HepG2 (cell line): Measurements from ENCODE around the gene ZNF442. TPM values are rescaled to one million over a fixed set of nuclear protein-coding genes. Genes with fewer than 3 reads are reported as not detected.
A peak's percentile ranks its signal among the peaks of the same experiment; 100 is the strongest.

Source experiments
- ASH2L ChIP-seq: fragments of 300-600, 200-600 bp; sonication (generic); IDR thresholded peaks from 2 replicates; pipeline ENCODE4 v1.7.0; 2017; ENCODE audit warnings: low read depth, mild to moderate bottlenecking, moderate library complexity, mixed read lengths, low read length; ENCODE audit not compliant: insufficient read length
- CHCHD3 ChIP-seq: sonication (generic); formaldehyde crosslinking; IDR thresholded peaks from 2 replicates; pipeline ENCODE4 v1.8.0; 2022; ENCODE audit warnings: mild to moderate bottlenecking, missing genetic modification reagents, moderate library complexity
- CREB1 ChIP-seq, 2 experiments: fragments of 450-650 bp in 1 of 2; IDR thresholded peaks; 2 replicates each; pipeline ENCODE4 v1.6.1; 2016 to 2017; ENCODE audit warnings: control low read depth in 1 of 2, mild to moderate bottlenecking in 1 of 2, missing compliant biosample characterization in 1 of 2, missing genetic modification characterization in 1 of 2
- HOXD1 ChIP-seq: sonication (generic); formaldehyde crosslinking; IDR thresholded peaks from 2 replicates; pipeline ENCODE4 v1.5.0; 2020; ENCODE audit warnings: missing genetic modification reagents
- KDM4B ChIP-seq: sonication (generic); formaldehyde crosslinking; IDR thresholded peaks from 2 replicates; pipeline ENCODE4 v1.4.0; 2020; ENCODE audit warnings: missing genetic modification reagents
- KMT2A ChIP-seq: sonication (generic); formaldehyde crosslinking; IDR thresholded peaks from 2 replicates; pipeline ENCODE4 v1.4.0; 2020; ENCODE audit warnings: missing genetic modification reagents
- MAX ChIP-seq: IDR thresholded peaks from 2 replicates; pipeline ENCODE4 v1.6.1; 2012; ENCODE audit warnings: inconsistent platforms
- MEIS1 ChIP-seq: sonication (generic); formaldehyde crosslinking; IDR thresholded peaks from 2 replicates; pipeline ENCODE4 v1.9.0; 2021; ENCODE audit warnings: mild to moderate bottlenecking, missing genetic modification reagents, moderate library complexity, borderline replicate concordance
- NFKB2 ChIP-seq: sonication (generic); formaldehyde crosslinking; IDR thresholded peaks from 2 replicates; pipeline ENCODE4 v1.4.0; 2020; ENCODE audit warnings: missing genetic modification reagents, borderline replicate concordance
- POLR2A ChIP-seq, 2 experiments: IDR thresholded peaks; 2 replicates each; pipeline ENCODE4 v1.6.1; 2011; ENCODE audit warnings: low read depth in 2 of 2, low read length in 2 of 2, mild to moderate bottlenecking in 1 of 2, moderate library complexity in 1 of 2; ENCODE audit not compliant: insufficient read depth in 1 of 2
- PPARG ChIP-seq: conservative IDR thresholded peaks from 2 replicates; pipeline ENCODE4 v1.6.1; 2016; ENCODE audit warnings: missing biosample characterization, missing genetic modification reagents
- RXRA ChIP-seq: sonication (generic); formaldehyde crosslinking; IDR thresholded peaks from 2 replicates; pipeline ENCODE4 v1.5.1; 2020; ENCODE audit warnings: missing genetic modification reagents
- SKI ChIP-seq: fragments of 450-650 bp; IDR thresholded peaks from one replicate; pipeline ENCODE4 v1.6.1; 2018; ENCODE audit warnings: mild to moderate bottlenecking; ENCODE audit not compliant: partially characterized antibody
- TCF7 ChIP-seq: sonication (generic); IDR thresholded peaks from 2 replicates; pipeline ENCODE4 v1.6.1; 2016; ENCODE audit warnings: antibody characterized with exemption, low read depth
- ZBED4 ChIP-seq: sonication (generic); formaldehyde crosslinking; IDR thresholded peaks from 2 replicates; pipeline ENCODE4 v1.4.0; 2020; ENCODE audit warnings: missing genetic modification reagents, borderline replicate concordance
- ZNF160 ChIP-seq: sonication (generic); formaldehyde crosslinking; IDR thresholded peaks from 2 replicates; pipeline ENCODE4 v1.8.0; 2022; ENCODE audit warnings: mild to moderate bottlenecking, inconsistent platforms, missing genetic modification reagents
- ZNF331 ChIP-seq: sonication (generic); formaldehyde crosslinking; IDR thresholded peaks from 2 replicates; pipeline ENCODE4 v1.4.0; 2020; ENCODE audit warnings: missing genetic modification reagents
- ZNF441 ChIP-seq: sonication (generic); formaldehyde crosslinking; IDR thresholded peaks from 2 replicates; pipeline ENCODE4 v1.7.0; 2021; ENCODE audit warnings: missing genetic modification reagents, borderline replicate concordance
- ZNF501 ChIP-seq: sonication (generic); formaldehyde crosslinking; IDR thresholded peaks from 2 replicates; pipeline ENCODE4 v1.5.1; 2020; ENCODE audit warnings: mild to moderate bottlenecking, moderate library complexity, missing genetic modification reagents
- ZNF713 ChIP-seq: sonication (generic); formaldehyde crosslinking; IDR thresholded peaks from 2 replicates; pipeline ENCODE4 v1.4.0; 2020; ENCODE audit warnings: mild to moderate bottlenecking, missing genetic modification reagents
- ZNF747 ChIP-seq: sonication (generic); formaldehyde crosslinking; IDR thresholded peaks from 2 replicates; pipeline ENCODE4 v1.8.1; 2023; ENCODE audit warnings: missing genetic modification reagents, mild to moderate bottlenecking, borderline replicate concordance
- ZNF768 ChIP-seq: sonication (generic); formaldehyde crosslinking; IDR thresholded peaks from 2 replicates; pipeline ENCODE4 v1.4.0; 2020; ENCODE audit warnings: missing genetic modification reagents
- ZNF773 ChIP-seq: sonication (generic); formaldehyde crosslinking; IDR thresholded peaks from 2 replicates; pipeline ENCODE4 v1.4.0; 2020; ENCODE audit warnings: missing genetic modification reagents, borderline replicate concordance
- ZNF800 ChIP-seq: sonication (generic); formaldehyde crosslinking; IDR thresholded peaks from 2 replicates; pipeline ENCODE4 v1.4.0; 2020; ENCODE audit warnings: missing genetic modification reagents
- polyA plus RNA-seq, 8 experiments: library from polyadenylated mRNA; depleted of rRNA in 3 of 8; stranded (reverse) in 7 of 8; unstranded in 1 of 8; fragments of >200 nt; fragmentation: Illumina TruSeq in 4 of 8; extraction: Trizol in 4 of 8; gene quantifications; 2 replicates each; pipeline versions ENCODE4 v1.2.1 to v1.2.3, GENCODE V29; 2011 to 2016; ENCODE audit warnings: low read depth in 4 of 8, missing spikeins in 1 of 8, mixed read lengths in 1 of 8; ENCODE audit not compliant: insufficient read depth in 1 of 8
- total RNA-seq, 5 experiments: library from RNA; depleted of rRNA; stranded (reverse); fragments of >200 nt; fragmentation: Illumina TruSeq; extraction: Trizol; gene quantifications; 2 replicates each; pipeline ENCODE4 v1.2.3, GENCODE V29; 2016; ENCODE audit warnings: low read depth in 1 of 5

Gene ZNF442
- total and polyA plus RNA-seq, 2 of the 13 experiments (the other 11 are each of a cell fraction or from before 2014, with no cell fraction given): 1.0 to 6.0 TPM

GRCh38 chr19:12333162-12334159 is 32.0 kb downstream of the ZNF442 start, which contains the start of gene ZNF563 (continued):
- TF ChIP-seq ZNF441 (CRISPR knock-in tag) (no peak), POLR2A (IDR thresholded peaks at IDR 0.05; ENCODE audit: insufficient read depth in 1 of 2, low read depth in 2 of 2, low read length in 2 of 2) (peak; percentile 97 to 98), ASH2L (peak; percentile 24), TCF7 (peak; percentile 86), ZNF331 (CRISPR knock-in tag) (peak; percentile 68; the same call in 1 of the 2 replicates), SKI (peak; percentile 81), CHCHD3 (CRISPR knock-in tag) (no peak), ZNF773 (CRISPR knock-in tag) (no peak), CREB1 (IDR thresholded peaks at IDR 0.05) (peak; percentile 50), CREB1 (CRISPR knock-in tag; IDR thresholded peaks at IDR 0.05) (no peak; the same call in 1 of the 2 replicates), ZBED4 (CRISPR knock-in tag) (peak; percentile 56; the same call in 1 of the 2 replicates), PPARG (CRISPR knock-in tag) (peak; percentile 26; the same call in 1 of the 2 replicates), RXRA (CRISPR knock-in tag) (peak; percentile 60; the same call in 1 of the 2 replicates), MAX (peak; percentile 16), NFKB2 (CRISPR knock-in tag) (peak; percentile 75), KDM4B (no peak; the same call in 1 of the 2 replicates), ZNF501 (CRISPR knock-in tag) (peak; percentile 60), ZNF800 (CRISPR knock-in tag) (no peak), ZNF713 (CRISPR knock-in tag) (no peak), ZNF768 (no peak), ZNF160 (no peak), HOXD1 (CRISPR knock-in tag) (no peak; the same call in 1 of the 2 replicates), MEIS1 (CRISPR knock-in tag) (peak; percentile 98), KMT2A (CRISPR knock-in tag) (peak; percentile 92), ZNF747 (CRISPR knock-in tag) (peak; percentile 30; the same call in 1 of the 2 replicates)
